HG03196 (cell line): ENCODE measurements around the gene TMEM260.
"Not testable (repeated sequence)": the region's sequence is repeated elsewhere in the genome, so short reads cannot be mapped to it uniquely, and the experiment has no call there.

Source experiments
- ATAC-seq: cut with Tn5 transposase; IDR thresholded peaks from one replicate; pipeline ENCODE4 v1.9.1; 2021; ENCODE audit not compliant: unreplicated experiment

The TMEM260 gene

GRCh38 chr14:56598519-56598918 lies 18.9 kb downstream of the TMEM260 start:
- no peak for ATAC-seq

- no peak for ATAC-seq
Observed at GRCh38 chr14:56603648-56604047, 24.1 kb downstream of the TMEM260 start.

GRCh38 chr14:56608689-56609088 lies 29.1 kb downstream of the TMEM260 start:
- ATAC-seq = no peak

GRCh38 chr14:56611663-56612062 lies 32.1 kb downstream of the TMEM260 start:
- not testable (repeated sequence) for ATAC-seq

- no peak for ATAC-seq
Observed at GRCh38 chr14:56617084-56617483, 37.5 kb downstream of the TMEM260 start.

GRCh38 chr14:56630707-56631106 lies 51.1 kb downstream of the TMEM260 start:
- ATAC-seq = no peak

GRCh38 chr14:56632195-56632594 lies 52.6 kb downstream of the TMEM260 start:
- no peak for ATAC-seq

GRCh38 chr14:56633544-56633943 lies 53.9 kb downstream of the TMEM260 start:
- no peak for ATAC-seq

- ATAC-seq = no peak
Observed at GRCh38 chr14:56635041-56635440, 55.4 kb downstream of the TMEM260 start.

GRCh38 chr14:56647493-56647892 lies 67.9 kb downstream of the TMEM260 start:
- ATAC-seq = no peak

GRCh38 chr14:56648508-56649301 lies 69.1 kb downstream of the TMEM260 start:
- no peak for ATAC-seq

- no peak for ATAC-seq
Observed at GRCh38 chr14:56649382-56649781, 69.8 kb downstream of the TMEM260 start.

GRCh38 chr14:56650048-56650447 lies 70.5 kb downstream of the TMEM260 start:
- ATAC-seq = no peak

- no peak for ATAC-seq
Observed at GRCh38 chr14:56650979-56651378, 71.4 kb downstream of the TMEM260 start.

GRCh38 chr14:56657604-56658003 lies 78.0 kb downstream of the TMEM260 start:
- no peak for ATAC-seq

- no peak for ATAC-seq
Observed at GRCh38 chr14:56659378-56659777, 79.8 kb downstream of the TMEM260 start.

GRCh38 chr14:56659964-56660551 lies 80.5 kb downstream of the TMEM260 start:
- no peak for ATAC-seq

GRCh38 chr14:56660677-56661389 lies 81.2 kb downstream of the TMEM260 start:
- no peak for ATAC-seq

GRCh38 chr14:56661478-56661877 lies 81.9 kb downstream of the TMEM260 start:
- ATAC-seq = no peak

GRCh38 chr14:56664811-56665421 lies 85.3 kb downstream of the TMEM260 start:
- ATAC-seq = no peak

- no peak for ATAC-seq
Observed at GRCh38 chr14:56666294-56666693, 86.7 kb downstream of the TMEM260 start.

GRCh38 chr14:56666716-56667115 lies 87.1 kb downstream of the TMEM260 start:
- ATAC-seq = no peak
